Psoas muscle (tissue), 8 donors: ENCODE measurements around the gene UACA. TPM values are rescaled to one million over a fixed set of nuclear protein-coding genes. Genes with fewer than 3 reads are reported as not detected.

ENCODE experiments used
- ATAC-seq, 4 donors: fragments of 200-7000 bp; cut with Tn5 transposase; one replicate each; pipeline ENCODE4 v1.9.1; 2020; ENCODE audit warnings: moderate library complexity in 3 of 4, mild to moderate bottlenecking in 2 of 4
- DNase-seq, 2 donors: peaks; one replicate each; pipeline ENCODE4 v3.0.0-alpha.2; 2020
- H3K27ac ChIP-seq: fragments of 200-600 bp; one replicate; pipeline ENCODE4 v1.8.0; 2022
- H3K27me3 ChIP-seq, 3 donors: fragments of 200-600 bp in 1 of 3; one replicate each; pipeline versions ENCODE4 v1.6.1 to v1.8.0; 2013 to 2022; ENCODE audit warnings: low read length in 2 of 3, mild to moderate bottlenecking in 2 of 3, moderate library complexity in 1 of 3; ENCODE audit not compliant: insufficient read depth in 3 of 3
- H3K36me3 ChIP-seq, 2 donors: fragments of 200-600 bp in 1 of 2; one replicate each; pipeline versions ENCODE4 v1.6.1 to v1.8.0; 2013 to 2022; ENCODE audit warnings: low read depth in 1 of 2, mild to moderate bottlenecking in 1 of 2, moderate library complexity in 1 of 2; ENCODE audit not compliant: insufficient read depth in 1 of 2
- H3K4me1 ChIP-seq: fragments of 200-600 bp; one replicate; pipeline ENCODE4 v1.8.0; 2022
- H3K4me3 ChIP-seq: fragments of 200-600 bp; one replicate; pipeline ENCODE4 v1.8.0; 2022; ENCODE audit warnings: mild to moderate bottlenecking
- H3K9me3 ChIP-seq: fragments of 200-600 bp; one replicate; pipeline ENCODE4 v1.8.0; 2022
- WGBS, 3 donors: extraction: QIAGEN DNeasy Blood & Tissue Kit; methylation state at CpG; one replicate each; pipeline versions ENCODE4 v1.1.6 to v1.1.7; 2013; 5-methylcytosine and 5-hydroxymethylcytosine counted together
- intact Hi-C, 2 donors: fragments of 100-400 bp; cut with DNase I; formaldehyde crosslinking; loops; one replicate each; pipeline versions ENCODE4 v1.11.0 to v1.14.2; 2022
- polyA plus RNA-seq, 3 donors: library from polyadenylated mRNA; stranded (reverse); fragments of 200-250 nt; gene quantifications; one replicate each; pipeline ENCODE4 v1.2.3, GENCODE V29; 2013
- total RNA-seq, 4 donors: library from RNA; stranded (reverse); fragmentation: NEBNext Ultra II Directional in 2 of 4; extraction: Animal tissue kit (Norgen Biotek cat#: 25700) in 2 of 4; gene quantifications; one replicate each; pipeline versions ENCODE4 v1.2.1 to v1.2.4, GENCODE V29; 2021 to 2023
- TF ChIP-seq, protein P1 (sequence below): fragments of 200-600 bp; IDR thresholded peaks from one replicate; pipeline ENCODE4 v1.8.0; 2022; ENCODE audit warnings: antibody characterized with exemption
- donor health status: healthy with polysubstance abuse.
- donor health status: DM: no; HTN: no; CAD: no; lungs with moderate emphysema.
- donor health status: Bipolar disorder and iron deficiency.
- donor health status: healthy.
- donor health status: DM: yes; HTN: yes; CAD: no.
- donor health status: DM: no; HTN: no; CAD: no.
- donor health status: DM: no; HTN: no; CAD: no.
- donor health status: DM: yes; HTN: yes; CAD: no.

Gene UACA
- total and polyA plus RNA-seq, 7 donors: 17.0 to 426 (median 138) TPM

DNA sequence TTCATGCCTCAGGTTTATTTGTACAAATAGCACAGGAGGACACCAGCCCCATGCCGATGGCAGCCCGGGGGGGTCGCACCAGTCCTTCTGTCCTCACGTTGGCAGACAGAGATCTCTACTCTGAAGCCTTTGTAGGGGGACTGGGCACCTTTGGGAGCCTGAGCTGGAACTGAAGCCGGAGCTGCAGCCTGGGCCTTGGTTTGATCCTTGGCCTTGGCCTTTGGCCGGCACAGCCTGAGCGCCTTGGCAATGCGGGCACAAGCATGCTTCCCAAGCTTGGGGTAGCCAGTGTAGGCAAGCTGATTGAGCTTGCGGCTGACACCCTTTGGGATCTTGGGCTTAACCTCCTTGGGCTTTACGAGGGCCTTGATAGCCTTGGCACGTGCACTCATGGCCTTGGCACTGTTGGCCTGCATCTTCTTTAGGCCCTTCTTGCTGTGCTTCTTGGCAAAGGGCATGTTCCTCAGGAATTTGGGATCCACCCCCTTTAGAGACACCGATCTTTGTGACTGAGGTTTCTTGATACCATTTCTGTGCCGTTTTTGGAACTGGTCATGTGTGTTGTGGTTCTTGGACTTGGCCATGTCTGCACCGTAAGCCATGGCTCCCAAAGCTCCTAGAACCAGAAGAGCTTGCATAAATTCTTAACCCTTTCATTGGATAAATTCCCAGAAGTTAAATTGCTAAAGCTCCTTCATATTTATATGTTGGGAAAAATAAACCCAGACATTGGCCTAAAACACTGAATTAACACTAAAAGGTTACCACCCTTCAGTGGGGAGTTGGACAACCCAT is 33.4 kb upstream of the UACA start:
- DNase-seq (no peak), ATAC-seq (no peak)
- Histone ChIP-seq H3K4me1 (no peaks in the 10 kb centered on the region), H3K9me3 (no peaks in the 10 kb centered on the region), H3K36me3 (no peaks in the 10 kb centered on the region), H3K27ac (no peak overlapping the region), H3K4me3 (no peak overlapping the region), H3K27me3 (no peaks in the 10 kb centered on the region)
- intact Hi-C loops: no loop called here
- WGBS, 3 donors: 88 to 93% (median 90%) methylated on average over 14 of the region's 14 CpGs
- TF ChIP-seq, protein P1, sequence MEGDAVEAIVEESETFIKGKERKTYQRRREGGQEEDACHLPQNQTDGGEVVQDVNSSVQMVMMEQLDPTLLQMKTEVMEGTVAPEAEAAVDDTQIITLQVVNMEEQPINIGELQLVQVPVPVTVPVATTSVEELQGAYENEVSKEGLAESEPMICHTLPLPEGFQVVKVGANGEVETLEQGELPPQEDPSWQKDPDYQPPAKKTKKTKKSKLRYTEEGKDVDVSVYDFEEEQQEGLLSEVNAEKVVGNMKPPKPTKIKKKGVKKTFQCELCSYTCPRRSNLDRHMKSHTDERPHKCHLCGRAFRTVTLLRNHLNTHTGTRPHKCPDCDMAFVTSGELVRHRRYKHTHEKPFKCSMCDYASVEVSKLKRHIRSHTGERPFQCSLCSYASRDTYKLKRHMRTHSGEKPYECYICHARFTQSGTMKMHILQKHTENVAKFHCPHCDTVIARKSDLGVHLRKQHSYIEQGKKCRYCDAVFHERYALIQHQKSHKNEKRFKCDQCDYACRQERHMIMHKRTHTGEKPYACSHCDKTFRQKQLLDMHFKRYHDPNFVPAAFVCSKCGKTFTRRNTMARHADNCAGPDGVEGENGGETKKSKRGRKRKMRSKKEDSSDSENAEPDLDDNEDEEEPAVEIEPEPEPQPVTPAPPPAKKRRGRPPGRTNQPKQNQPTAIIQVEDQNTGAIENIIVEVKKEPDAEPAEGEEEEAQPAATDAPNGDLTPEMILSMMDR: no peak

DNA sequence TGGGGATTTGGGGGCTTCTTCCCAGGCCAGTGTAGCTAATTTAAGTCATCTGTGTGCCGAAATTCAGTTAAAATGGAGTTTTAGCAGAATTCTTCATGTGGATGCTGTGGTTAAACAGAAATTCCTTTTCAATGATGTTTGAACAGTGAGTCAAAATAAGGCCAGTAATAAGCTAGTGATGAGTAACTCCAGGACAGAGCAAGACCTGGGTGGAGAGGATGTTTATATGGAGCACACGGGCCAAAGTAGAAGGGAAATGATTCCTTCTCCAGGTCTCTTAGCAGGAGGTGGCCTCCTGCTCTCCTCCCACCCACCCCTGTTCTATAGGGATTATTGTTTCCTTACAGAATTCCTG is 31.9 kb upstream of the UACA start:
- peak in 2 of 4 donors; percentile 42 to 61 for ATAC-seq
- 56 to 67% (median 61%) methylated on average over 2 of the region's 2 CpGs for WGBS, 3 donors

DNA sequence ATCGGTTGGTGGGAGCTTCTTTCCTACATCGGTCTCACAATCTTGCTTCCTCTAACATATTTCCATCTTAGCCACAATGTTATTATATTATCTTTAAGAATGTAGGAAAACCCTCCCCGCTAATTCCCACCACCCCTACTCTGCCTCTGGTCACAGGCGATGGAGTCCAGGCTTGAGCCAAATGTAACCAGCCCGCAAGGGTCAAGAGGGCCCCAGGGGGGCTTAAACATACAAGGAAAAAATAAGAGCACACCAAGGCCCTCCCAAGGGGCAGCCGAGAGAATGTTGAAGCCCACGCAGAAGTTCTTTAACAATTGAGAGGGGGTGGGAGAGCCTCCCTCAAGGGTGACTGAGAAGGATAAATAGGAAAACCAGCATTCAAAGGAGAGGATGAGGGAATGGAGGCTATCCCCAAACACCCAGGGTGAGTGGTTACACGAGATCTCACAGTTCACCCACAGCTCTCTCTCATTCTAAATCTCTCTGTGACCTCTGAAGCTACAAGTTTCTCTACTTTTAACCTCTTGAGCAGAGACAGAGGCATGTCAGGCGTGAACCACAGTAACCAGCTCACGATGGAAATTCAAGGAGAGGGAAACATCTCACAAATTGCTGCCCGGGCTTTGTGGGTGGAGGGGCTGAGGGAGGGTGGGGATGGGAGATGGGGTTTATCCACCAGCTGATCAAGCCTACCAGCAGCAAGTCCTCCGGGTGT is 31.4 kb upstream of the UACA start:
- H3K27ac ChIP-seq: peak overlapping the region; percentile 53

More for the DNA sequence above, 31.9 kb upstream of the UACA start:
- intact Hi-C loops: no loop called here
- H3K27me3 ChIP-seq: no peaks in the 10 kb centered on the region
- no peaks in the 10 kb centered on the region for H3K36me3 ChIP-seq
- H3K4me1 ChIP-seq: no peaks in the 10 kb centered on the region
- H3K9me3 ChIP-seq: no peaks in the 10 kb centered on the region
- TF ChIP-seq, protein P1: no peak
- no peak for DNase-seq
- no peak overlapping the region for H3K4me3 ChIP-seq
- peak overlapping the region; percentile 53 for H3K27ac ChIP-seq

DNA sequence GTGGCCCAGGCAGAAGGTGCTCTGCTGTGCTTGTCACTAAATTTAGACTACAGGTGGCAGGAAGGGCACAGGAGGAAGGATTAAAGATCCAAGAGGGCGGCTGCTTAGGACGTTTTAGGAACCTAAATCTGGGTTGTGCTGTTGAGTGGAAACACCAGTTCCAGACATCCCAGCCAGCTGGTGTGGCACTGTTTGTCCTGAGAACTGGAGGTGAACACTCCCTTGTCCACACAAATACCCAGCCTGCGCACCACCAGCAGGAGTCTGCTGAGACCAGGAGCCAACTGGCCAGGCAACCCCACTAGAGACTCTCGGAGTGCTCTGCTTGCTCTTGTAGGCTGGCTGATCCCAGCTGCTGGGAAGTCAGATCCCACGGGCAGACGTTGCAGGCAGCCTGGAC is 30.3 kb upstream of the UACA start:
- Histone ChIP-seq H3K4me3 (no peak overlapping the region), H3K36me3 (no peaks in the 10 kb centered on the region), H3K4me1 (no peaks in the 10 kb centered on the region), H3K9me3 (no peaks in the 10 kb centered on the region), H3K27me3 (no peaks in the 10 kb centered on the region), H3K27ac (no peak overlapping the region)
- ATAC-seq: peak in 3 of 4 donors; percentile 22 to 60 (median 51)
- intact Hi-C loops: no loop called here
- no peak for DNase-seq
- TF ChIP-seq, protein P1: no peak
- 25 to 43% (median 39%) methylated on average over 6 of the region's 6 CpGs for WGBS, 3 donors

More for the DNA sequence above, 31.4 kb upstream of the UACA start:
- H3K36me3 ChIP-seq: no peaks in the 10 kb centered on the region
- DNase-seq (no peak), ATAC-seq (no peak)
- no peak overlapping the region for H3K4me3 ChIP-seq
- intact Hi-C loops: no loop called here
- 79 to 82% (median 81%) methylated on average over 12 of the region's 12 CpGs for WGBS, 3 donors
- H3K27me3 ChIP-seq: no peaks in the 10 kb centered on the region
- H3K9me3 ChIP-seq: no peaks in the 10 kb centered on the region
- TF ChIP-seq, protein P1: no peak
- H3K4me1 ChIP-seq: no peaks in the 10 kb centered on the region
